OCI-LY7 (cell line): ENCODE results near the gene CPSF6.

ENCODE experiments used
- CTCF ChIP-seq: fragments of 200-600 bp; sonication (generic); conservative IDR thresholded peaks from 2 replicates; pipeline ENCODE4 v1.5.1; 2014; ENCODE audit warnings: mild to moderate bottlenecking, antibody characterized with exemption, low read length, moderate library complexity, mixed read lengths
- EZH2phosphoT487 ChIP-seq: fragments of 200-600 bp; sonication (generic); IDR thresholded peaks from 2 replicates; pipeline ENCODE4 v1.6.1; 2018; ENCODE audit warnings: low read depth, borderline replicate concordance, mild to moderate bottlenecking, mixed run types, antibody characterized with exemption, low read length, moderate library complexity, mixed read lengths

DNA sequence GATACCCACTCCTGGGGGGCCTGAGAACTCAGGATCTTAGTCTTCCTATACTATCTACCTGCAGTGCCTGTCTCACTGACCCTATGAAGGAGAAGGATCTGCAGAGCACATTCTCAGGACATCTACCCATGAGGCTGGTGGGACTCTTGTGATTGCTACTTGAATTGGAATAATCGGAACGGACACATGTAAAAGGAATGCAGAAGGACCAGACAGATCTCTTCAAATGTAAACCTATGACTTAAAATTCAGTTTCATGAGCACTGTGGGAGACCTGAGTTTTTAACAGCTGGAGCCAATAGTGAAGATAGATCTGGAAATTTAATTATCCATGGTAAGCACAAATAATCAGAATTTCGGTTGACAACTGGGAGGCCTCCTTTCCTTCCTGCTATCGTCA is 35.2 kb upstream of the CPSF6 start:
- TF ChIP-seq CTCF, result no peak
- no peak for TF ChIP-seq EZH2phosphoT487
